Brain microvascular endothelial cell (primary cell): ENCODE measurements around the gene SKAP2.
A peak's percentile ranks its signal among the peaks of the same experiment; 100 is the strongest.

ENCODE experiments used
- DNase-seq: peaks from one replicate; pipeline ENCODE4 v3.0.0-alpha.2; 2020
- H3K27ac ChIP-seq: fragments of 250-450 bp; sonication (Bioruptor Pico); 2 replicates; pipeline ENCODE4 v1.5.1; 2020; ENCODE audit warnings: mild to moderate bottlenecking, moderate library complexity
- H3K27me3 ChIP-seq: fragments of 250-450 bp; sonication (Bioruptor Pico); replicated peaks from 2 replicates; pipeline ENCODE4 v1.5.1; 2020; ENCODE audit warnings: mild to moderate bottlenecking
- H3K36me3 ChIP-seq: fragments of 250-450 bp; sonication (Bioruptor Pico); replicated peaks from 2 replicates; pipeline ENCODE4 v1.5.1; 2020; ENCODE audit warnings: mild to moderate bottlenecking
- H3K4me3 ChIP-seq: 2 replicates; pipeline ENCODE4 v1.5.1; 2011; ENCODE audit warnings: low read depth, mild to moderate bottlenecking, control low read depth, low read length, moderate library complexity
- in situ Hi-C: cut with HindIII; loops from 2 replicates; pipeline ENCODE4 v1.10.0; 2017; ENCODE audit warnings: low sequenced_read_pairs, low pct_ligation_motif_present
- TF ChIP-seq, protein P1 (sequence below): IDR thresholded peaks from 2 replicates; pipeline ENCODE4 v1.5.1; 2011; ENCODE audit warnings: low read depth, mild to moderate bottlenecking, moderate library complexity, low read length, control low read depth, inconsistent platforms; ENCODE audit errors: missing control alignments

SKAP2 gene

DNA sequence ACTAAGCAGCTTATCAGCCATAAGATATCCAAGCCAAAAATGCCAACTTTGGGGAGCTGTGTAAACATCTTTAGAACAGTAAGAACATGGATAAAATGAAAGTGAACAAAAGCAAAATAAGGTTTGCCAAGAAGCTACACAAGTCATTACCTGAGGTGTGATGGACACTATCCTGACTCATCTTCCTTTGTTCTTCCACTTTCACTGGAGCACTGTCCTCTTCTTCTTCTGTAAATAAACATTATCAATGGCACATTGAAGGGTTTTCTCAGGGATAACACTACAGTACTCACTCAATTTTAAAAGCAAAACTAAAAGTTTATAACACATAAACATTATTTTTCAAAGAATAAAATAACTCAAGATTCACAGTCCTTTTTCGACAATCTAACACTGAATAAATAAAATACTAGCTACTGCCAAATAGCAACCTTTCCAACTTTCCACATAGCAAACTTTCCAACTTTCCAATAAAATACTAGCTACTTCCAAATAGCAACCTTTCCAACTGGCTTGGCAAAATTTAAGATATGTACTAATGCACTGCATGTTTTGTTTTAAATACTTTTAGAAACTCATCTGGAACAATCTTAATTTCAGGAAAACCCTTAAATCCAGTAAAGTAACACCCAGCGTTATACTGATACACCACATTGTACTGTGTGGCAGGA is 174.1 kb downstream of the SKAP2 start:
- Histone ChIP-seq H3K4me3 (no peak overlapping the region), H3K27me3 (no peaks in the 10 kb centered on the region), H3K36me3 (no peaks in the 10 kb centered on the region), H3K27ac (no peak overlapping the region)
- TF ChIP-seq, protein P1, sequence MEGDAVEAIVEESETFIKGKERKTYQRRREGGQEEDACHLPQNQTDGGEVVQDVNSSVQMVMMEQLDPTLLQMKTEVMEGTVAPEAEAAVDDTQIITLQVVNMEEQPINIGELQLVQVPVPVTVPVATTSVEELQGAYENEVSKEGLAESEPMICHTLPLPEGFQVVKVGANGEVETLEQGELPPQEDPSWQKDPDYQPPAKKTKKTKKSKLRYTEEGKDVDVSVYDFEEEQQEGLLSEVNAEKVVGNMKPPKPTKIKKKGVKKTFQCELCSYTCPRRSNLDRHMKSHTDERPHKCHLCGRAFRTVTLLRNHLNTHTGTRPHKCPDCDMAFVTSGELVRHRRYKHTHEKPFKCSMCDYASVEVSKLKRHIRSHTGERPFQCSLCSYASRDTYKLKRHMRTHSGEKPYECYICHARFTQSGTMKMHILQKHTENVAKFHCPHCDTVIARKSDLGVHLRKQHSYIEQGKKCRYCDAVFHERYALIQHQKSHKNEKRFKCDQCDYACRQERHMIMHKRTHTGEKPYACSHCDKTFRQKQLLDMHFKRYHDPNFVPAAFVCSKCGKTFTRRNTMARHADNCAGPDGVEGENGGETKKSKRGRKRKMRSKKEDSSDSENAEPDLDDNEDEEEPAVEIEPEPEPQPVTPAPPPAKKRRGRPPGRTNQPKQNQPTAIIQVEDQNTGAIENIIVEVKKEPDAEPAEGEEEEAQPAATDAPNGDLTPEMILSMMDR: no peak
- no peak for DNase-seq
- in situ Hi-C loops: no loop called here

DNA sequence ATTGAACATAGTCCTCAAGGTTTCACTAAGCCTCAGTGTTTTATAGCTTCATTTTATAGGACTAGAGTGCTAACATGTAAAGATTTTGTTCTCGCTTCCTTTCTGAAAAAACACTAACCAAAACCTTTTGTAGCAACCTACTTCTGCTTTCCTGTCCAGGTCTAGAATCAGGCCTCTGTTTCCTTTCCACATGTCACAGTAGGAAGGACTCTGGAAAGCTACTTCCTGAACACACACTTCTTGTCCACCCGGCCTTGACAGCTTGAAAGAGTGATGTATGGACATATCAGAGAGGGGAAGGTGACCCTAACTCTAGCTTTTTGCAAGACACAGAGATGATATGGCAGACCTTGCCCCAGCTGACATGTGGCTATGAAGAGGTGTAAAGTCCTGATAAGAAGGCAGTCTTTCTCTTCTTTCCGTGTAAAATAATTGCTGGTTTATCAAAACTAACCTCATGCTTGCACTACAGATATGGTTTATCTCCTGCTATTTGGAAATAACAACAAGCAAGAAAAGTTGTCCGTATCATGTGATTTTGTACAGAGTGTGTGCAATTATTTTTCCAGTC is 175.4 kb downstream of the SKAP2 start:
- Histone ChIP-seq H3K36me3 (no peaks in the 10 kb centered on the region), H3K4me3 (no peak overlapping the region), H3K27me3 (no peaks in the 10 kb centered on the region), H3K27ac (no peak overlapping the region)
- TF ChIP-seq, protein P1: no peak
- in situ Hi-C loops: no loop called here
- no peak for DNase-seq

DNA sequence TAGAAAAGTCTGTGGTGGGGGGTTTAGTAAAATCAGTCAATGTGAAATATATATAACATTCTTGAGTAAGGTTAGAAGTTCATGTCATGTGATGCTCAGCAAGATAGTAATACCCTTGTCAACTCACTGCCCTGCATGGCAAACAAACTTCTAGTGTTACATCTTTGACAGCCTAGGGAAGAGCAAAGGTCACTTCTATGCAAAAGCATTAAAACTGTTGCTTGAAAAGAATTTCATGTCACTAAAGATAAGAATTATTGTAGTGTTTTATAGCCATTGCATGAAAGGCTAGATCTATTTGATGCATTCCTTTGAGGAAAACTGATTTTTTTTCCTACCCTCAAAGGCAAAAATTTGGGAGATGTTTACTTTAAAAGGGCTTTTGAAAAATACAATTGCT is 176.0 kb downstream of the SKAP2 start:
- H3K27me3 ChIP-seq: no peaks in the 10 kb centered on the region
- no peak overlapping the region for H3K4me3 ChIP-seq
- TF ChIP-seq, protein P1: no peak
- no peak for DNase-seq
- H3K36me3 ChIP-seq: no peaks in the 10 kb centered on the region
- in situ Hi-C loops: no loop called here
- no peak overlapping the region for H3K27ac ChIP-seq

DNA sequence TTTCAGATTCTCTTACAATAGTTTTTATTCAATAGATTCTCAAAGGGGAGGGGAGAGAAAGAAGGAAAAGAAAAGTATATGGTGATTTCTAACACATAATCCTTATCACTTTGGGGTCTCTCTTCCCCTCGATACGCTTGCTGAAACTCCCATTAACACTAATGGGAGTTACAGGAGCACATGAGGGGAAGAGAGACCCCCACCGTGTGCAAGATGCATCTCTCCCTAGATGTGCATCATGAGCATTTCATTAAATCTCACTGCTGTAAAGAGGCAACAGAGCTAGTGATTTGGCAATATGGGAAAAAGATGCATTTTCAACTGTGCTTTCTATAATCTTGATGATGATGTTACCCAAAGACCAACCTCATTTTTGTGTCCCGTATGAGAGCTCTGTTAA is 177.4 kb downstream of the SKAP2 start:
- Histone ChIP-seq H3K4me3 (no peak overlapping the region), H3K36me3 (no peaks in the 10 kb centered on the region)
- in situ Hi-C loops: no loop called here

DNA sequence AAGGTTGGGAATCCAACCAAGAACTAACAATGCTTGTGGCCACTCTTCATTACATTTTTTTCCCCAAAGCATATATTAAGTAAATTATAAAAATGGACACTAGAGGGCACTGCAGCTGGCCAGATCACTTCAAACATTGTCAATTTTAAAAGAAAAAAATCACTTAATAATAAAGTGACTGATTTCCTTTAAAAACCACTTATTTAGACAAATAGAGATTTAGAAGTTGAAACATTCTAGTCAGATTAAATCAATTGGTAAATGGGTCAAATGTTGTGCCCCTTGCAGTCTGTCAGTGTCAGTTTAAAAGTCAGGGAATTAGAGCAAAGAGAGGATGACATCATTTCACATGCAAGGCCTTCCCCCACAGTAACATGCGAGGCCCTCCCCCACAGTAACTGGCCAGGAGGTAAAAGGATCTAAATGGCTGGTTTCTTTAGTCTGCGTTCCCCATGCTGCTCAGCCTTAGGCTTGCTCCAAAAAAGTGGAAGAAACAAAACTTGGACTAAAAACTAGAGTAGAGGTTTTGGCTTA is 177.9 kb downstream of the SKAP2 start:
- in situ Hi-C loops: no loop called here
- Histone ChIP-seq H3K27me3 (no peaks in the 10 kb centered on the region), H3K4me3 (no peak overlapping the region), H3K36me3 (no peaks in the 10 kb centered on the region), H3K27ac (no peak overlapping the region)
- TF ChIP-seq, protein P1: peak; percentile 62
- DNase-seq: no peak

More for the DNA sequence above, 177.4 kb downstream of the SKAP2 start:
- Histone ChIP-seq H3K27ac (no peak overlapping the region), H3K27me3 (no peaks in the 10 kb centered on the region)
- DNase-seq: no peak
- TF ChIP-seq, protein P1: no peak
